ENCODE data around the gene IL20RA. TPM values are rescaled to one million over a fixed set of nuclear protein-coding genes. Genes with fewer than 3 reads are reported as not detected.
"Not testable (repeated sequence)": the region's sequence is repeated elsewhere in the genome, so short reads cannot be mapped to it uniquely, and the experiment has no call there.

IL20RA gene
- total and polyA plus RNA-seq, 4 donors = 0.39 TPM; not detected in 3

- H3K36me3 ChIP-seq (ENCODE audit: control insufficient read depth in 1 of 2, insufficient read depth in 2 of 2, low read length in 1 of 2) = no peaks in the 10 kb centered on the region
- no peak for ATAC-seq (ENCODE audit: low FRiP score)
- DNase-seq = no peak
- no peaks in the 10 kb centered on the region for H3K27me3 ChIP-seq (ENCODE audit: control insufficient read depth in 1 of 2, insufficient read depth in 2 of 2, low read length in 1 of 2)
- WGBS, 2 donors = 88 to 97% methylated on average over 3 of the region's 3 CpGs
- H3K4me1 ChIP-seq (ENCODE audit: control insufficient read depth in 1 of 2, insufficient read depth in 2 of 2, low read length in 2 of 2) = no peaks in the 10 kb centered on the region
- intact Hi-C loops (cut with DNase I) = no loop called here
- H3K4me3 ChIP-seq (ENCODE audit: low read length in 2 of 2) = no peak overlapping the region
- H3K9me3 ChIP-seq (ENCODE audit: control insufficient read depth, low read length) = no peaks in the 10 kb centered on the region
- no peak overlapping the region for H3K27ac ChIP-seq (ENCODE audit: low read depth in 1 of 2, low read length in 2 of 2)
Measured at GRCh38 chr6:137081997-137082396, 37.2 kb upstream of the IL20RA start.

- no peak for DNase-seq
- Histone ChIP-seq H3K27me3 (ENCODE audit: control insufficient read depth in 1 of 2, insufficient read depth in 2 of 2, low read length in 1 of 2) (peaks cover 0 to 2% of the 10 kb centered on the region in 2 donors), H3K27ac (ENCODE audit: low read depth in 1 of 2, low read length in 2 of 2) (no peak overlapping the region), H3K4me3 (ENCODE audit: low read length in 2 of 2) (no peak overlapping the region), H3K36me3 (ENCODE audit: control insufficient read depth in 1 of 2, insufficient read depth in 2 of 2, low read length in 1 of 2) (no peaks in the 10 kb centered on the region), H3K9me3 (ENCODE audit: control insufficient read depth, low read length) (no peaks in the 10 kb centered on the region), H3K4me1 (ENCODE audit: control insufficient read depth in 1 of 2, insufficient read depth in 2 of 2, low read length in 2 of 2) (no peaks in the 10 kb centered on the region)
- ATAC-seq (ENCODE audit: low FRiP score) = no peak
- intact Hi-C loops (cut with DNase I) = no loop called here
- 66 to 76% methylated on average over 4 of the region's 4 CpGs for WGBS, 2 donors
Measured at GRCh38 chr6:137080711-137081110, 35.9 kb upstream of the IL20RA start.

GRCh38 chr6:137076277-137077068, 31.7 kb upstream of the IL20RA start:
- Histone ChIP-seq H3K4me3 (ENCODE audit: low read length in 2 of 2) (no peak overlapping the region), H3K4me1 (ENCODE audit: control insufficient read depth in 1 of 2, insufficient read depth in 2 of 2, low read length in 2 of 2) (no peaks in the 10 kb centered on the region), H3K9me3 (ENCODE audit: control insufficient read depth, low read length) (no peaks in the 10 kb centered on the region), H3K36me3 (ENCODE audit: control insufficient read depth in 1 of 2, insufficient read depth in 2 of 2, low read length in 1 of 2) (no peaks in the 10 kb centered on the region), H3K27ac (ENCODE audit: low read depth in 1 of 2, low read length in 2 of 2) (no peak overlapping the region), H3K27me3 (ENCODE audit: control insufficient read depth in 1 of 2, insufficient read depth in 2 of 2, low read length in 1 of 2) (peaks cover 0 to 2% of the 10 kb centered on the region in 2 donors)
- 68 to 75% methylated on average over 4 of the region's 4 CpGs for WGBS, 2 donors
- DNase-seq (peak in 1 of 2 donors; percentile 75), ATAC-seq (ENCODE audit: low FRiP score) (peak; percentile 89)
- intact Hi-C loops (cut with DNase I) = loop anchor here in 1 of 2 donors (5.0 kb wide), 1 partner anchor 566 kb away; no protein-coding TSS in a partner anchor

- DNase-seq; H3K9me3 ChIP-seq (ENCODE audit: control insufficient read depth, low read length); ATAC-seq (ENCODE audit: low FRiP score); H3K27me3 ChIP-seq (ENCODE audit: control insufficient read depth in 1 of 2, insufficient read depth in 2 of 2, low read length in 1 of 2); H3K4me3 ChIP-seq (ENCODE audit: low read length in 2 of 2); H3K36me3 ChIP-seq (ENCODE audit: control insufficient read depth in 1 of 2, insufficient read depth in 2 of 2, low read length in 1 of 2); H3K27ac ChIP-seq (ENCODE audit: low read depth in 1 of 2, low read length in 2 of 2); H3K4me1 ChIP-seq (ENCODE audit: control insufficient read depth in 1 of 2, insufficient read depth in 2 of 2, low read length in 2 of 2): not testable (repeated sequence)
- intact Hi-C loops (cut with DNase I) = loop anchor here in 1 of 2 donors (5.0 kb wide), 1 partner anchor 567 kb away; no protein-coding TSS in a partner anchor
- WGBS, 2 donors = 85 to 90% methylated on average over 3 of the region's 3 CpGs
Measured at GRCh38 chr6:137075790-137076189, 31.0 kb upstream of the IL20RA start.

GRCh38 chr6:137070303-137070702, 25.5 kb upstream of the IL20RA start:
- H3K4me3 ChIP-seq (ENCODE audit: low read length in 2 of 2) = no peak overlapping the region
- intact Hi-C loops (cut with DNase I) = no loop called here
- H3K4me1 ChIP-seq (ENCODE audit: control insufficient read depth in 1 of 2, insufficient read depth in 2 of 2, low read length in 2 of 2) = no peaks in the 10 kb centered on the region
- H3K9me3 ChIP-seq (ENCODE audit: control insufficient read depth, low read length) = peaks cover 3% of the 10 kb centered on the region
- no peak for DNase-seq
- H3K36me3 ChIP-seq (ENCODE audit: control insufficient read depth in 1 of 2, insufficient read depth in 2 of 2, low read length in 1 of 2) = no peaks in the 10 kb centered on the region
- H3K27me3 ChIP-seq (ENCODE audit: control insufficient read depth in 1 of 2, insufficient read depth in 2 of 2, low read length in 1 of 2) = no peaks in the 10 kb centered on the region
- H3K27ac ChIP-seq (ENCODE audit: low read depth in 1 of 2, low read length in 2 of 2) = no peak overlapping the region
- WGBS, 2 donors = 64 to 71% methylated on average over 5 of the region's 5 CpGs
- no peak for ATAC-seq (ENCODE audit: low FRiP score)

- DNase-seq = no peak
Measured at GRCh38 chr6:137067399-137067798, 22.6 kb upstream of the IL20RA start.

GRCh38 chr6:137058037-137058436, 13.3 kb upstream of the IL20RA start:
- H3K4me3 ChIP-seq (ENCODE audit: low read length in 2 of 2) = no peak overlapping the region
- WGBS, 2 donors = 93 to 96% methylated on average over 3 of the region's 3 CpGs
- no peak for ATAC-seq (ENCODE audit: low FRiP score)
- H3K9me3 ChIP-seq (ENCODE audit: control insufficient read depth, low read length) = no peaks in the 10 kb centered on the region
- H3K4me1 ChIP-seq (ENCODE audit: control insufficient read depth in 1 of 2, insufficient read depth in 2 of 2, low read length in 2 of 2) = no peaks in the 10 kb centered on the region
- H3K27ac ChIP-seq (ENCODE audit: low read depth in 1 of 2, low read length in 2 of 2) = no peak overlapping the region
- H3K36me3 ChIP-seq (ENCODE audit: control insufficient read depth in 1 of 2, insufficient read depth in 2 of 2, low read length in 1 of 2) = no peaks in the 10 kb centered on the region
- intact Hi-C loops (cut with DNase I) = no loop called here
- H3K27me3 ChIP-seq (ENCODE audit: control insufficient read depth in 1 of 2, insufficient read depth in 2 of 2, low read length in 1 of 2) = no peaks in the 10 kb centered on the region
- no peak for DNase-seq

More at GRCh38 chr6:137067399-137067798, 22.6 kb upstream of the IL20RA start:
- Histone ChIP-seq H3K27ac (ENCODE audit: low read depth in 1 of 2, low read length in 2 of 2) (no peak overlapping the region), H3K36me3 (ENCODE audit: control insufficient read depth in 1 of 2, insufficient read depth in 2 of 2, low read length in 1 of 2) (no peaks in the 10 kb centered on the region), H3K9me3 (ENCODE audit: control insufficient read depth, low read length) (peaks cover 3% of the 10 kb centered on the region), H3K4me1 (ENCODE audit: control insufficient read depth in 1 of 2, insufficient read depth in 2 of 2, low read length in 2 of 2) (no peaks in the 10 kb centered on the region), H3K27me3 (ENCODE audit: control insufficient read depth in 1 of 2, insufficient read depth in 2 of 2, low read length in 1 of 2) (no peaks in the 10 kb centered on the region), H3K4me3 (ENCODE audit: low read length in 2 of 2) (no peak overlapping the region)
- intact Hi-C loops (cut with DNase I) = no loop called here
- 57 to 65% methylated on average over 2 of the region's 2 CpGs for WGBS, 2 donors
- no peak for ATAC-seq (ENCODE audit: low FRiP score)

GRCh38 chr6:137056121-137056880, 11.5 kb upstream of the IL20RA start:
- ATAC-seq (ENCODE audit: low FRiP score) (no peak), DNase-seq (no peak)
- Histone ChIP-seq H3K27ac (ENCODE audit: low read depth in 1 of 2, low read length in 2 of 2) (no peak overlapping the region), H3K4me3 (ENCODE audit: low read length in 2 of 2) (no peak overlapping the region), H3K4me1 (ENCODE audit: control insufficient read depth in 1 of 2, insufficient read depth in 2 of 2, low read length in 2 of 2) (no peaks in the 10 kb centered on the region), H3K36me3 (ENCODE audit: control insufficient read depth in 1 of 2, insufficient read depth in 2 of 2, low read length in 1 of 2) (no peaks in the 10 kb centered on the region), H3K27me3 (ENCODE audit: control insufficient read depth in 1 of 2, insufficient read depth in 2 of 2, low read length in 1 of 2) (no peaks in the 10 kb centered on the region), H3K9me3 (ENCODE audit: control insufficient read depth, low read length) (no peaks in the 10 kb centered on the region)
- 86 to 87% methylated on average over 3 of the region's 3 CpGs for WGBS, 2 donors
- intact Hi-C loops (cut with DNase I) = no loop called here
